GM23338 (cell line): ENCODE results near the gene FHIT. TPM values are rescaled to one million over a fixed set of nuclear protein-coding genes. Genes with fewer than 3 reads are reported as not detected.

Experiments
- ATAC-seq: fragments of 200-7000 bp; cut with Tn5 transposase; 3 replicates; pipeline ENCODE4 v1.9.1; 2020
- DNase-seq: peaks from one replicate; pipeline ENCODE4 v3.0.0-alpha.2; 2015; ENCODE audit warnings: low spot score
- H2AFZ ChIP-seq: fragments of 200-600 bp; sonication (generic); 2 replicates; pipeline ENCODE4 v1.8.0; 2016; ENCODE audit warnings: antibody characterized with exemption, mild to moderate bottlenecking, moderate library complexity
- H3F3A ChIP-seq: fragments of 200-600 bp; sonication (generic); replicated peaks from 2 replicates; pipeline ENCODE4 v1.8.0; 2017; ENCODE audit warnings: antibody characterized with exemption, mixed run types, low read depth
- H3K27ac ChIP-seq: fragments of 200-600 bp; sonication (generic); 2 replicates; pipeline ENCODE4 v1.6.1; 2016; ENCODE audit warnings: low read depth
- H3K27me3 ChIP-seq: fragments of 200-600 bp; sonication (generic); 2 replicates; pipeline ENCODE4 v1.8.0; 2016; ENCODE audit warnings: mild to moderate bottlenecking, mixed run types, moderate library complexity; ENCODE audit not compliant: insufficient read depth
- H3K36me3 ChIP-seq: fragments of 200-600 bp; sonication (generic); 2 replicates; pipeline ENCODE4 v1.8.0; 2016; ENCODE audit warnings: mild to moderate bottlenecking; ENCODE audit not compliant: insufficient read depth
- H3K4me1 ChIP-seq: fragments of 200-600 bp; sonication (generic); 2 replicates; pipeline ENCODE4 v1.8.0; 2016; ENCODE audit warnings: mild to moderate bottlenecking, moderate library complexity; ENCODE audit not compliant: insufficient read depth
- H3K4me2 ChIP-seq: fragments of 200-600 bp; sonication (generic); 2 replicates; pipeline ENCODE4 v1.7.1; 2017; ENCODE audit warnings: mixed run types
- H3K4me3 ChIP-seq: fragments of 200-600 bp; sonication (generic); 2 replicates; pipeline ENCODE4 v1.6.1; 2016; ENCODE audit warnings: mixed run types
- H3K79me2 ChIP-seq: fragments of 200-600 bp; sonication (generic); replicated peaks from 2 replicates; pipeline ENCODE4 v1.8.0; 2017; ENCODE audit warnings: mild to moderate bottlenecking; ENCODE audit not compliant: insufficient read depth
- H3K9me2 ChIP-seq: fragments of 200-600 bp; sonication (generic); 2 replicates; pipeline ENCODE4 v1.8.0; 2017; ENCODE audit not compliant: insufficient read depth
- H4K20me1 ChIP-seq: fragments of 200-600 bp; sonication (generic); replicated peaks from 2 replicates; pipeline ENCODE4 v1.8.0; 2017; ENCODE audit warnings: mild to moderate bottlenecking; ENCODE audit not compliant: insufficient read depth
- H3K27ac Mint-ChIP-seq: 2 replicates; pipeline ENCODE4 v1.8.0; 2020; ENCODE audit warnings: inconsistent platforms, mild to moderate bottlenecking, moderate library complexity, mixed read lengths
- H3K27me3 Mint-ChIP-seq: 3 replicates; pipeline ENCODE4 v1.8.0; 2022; ENCODE audit warnings: low read depth, mild to moderate bottlenecking, moderate library complexity, mixed read lengths, inconsistent platforms; ENCODE audit not compliant: insufficient read depth, poor library complexity
- H3K36me3 Mint-ChIP-seq: 3 replicates; pipeline ENCODE4 v1.8.0; 2021; ENCODE audit warnings: low read depth, mild to moderate bottlenecking, inconsistent platforms, moderate library complexity, mixed read lengths
- H3K4me1 Mint-ChIP-seq: 3 replicates; pipeline ENCODE4 v1.8.0; 2020; ENCODE audit warnings: mild to moderate bottlenecking, inconsistent platforms, mixed read lengths
- H3K4me3 Mint-ChIP-seq: 3 replicates; pipeline ENCODE4 v1.8.0; 2021; ENCODE audit warnings: moderate library complexity, mild to moderate bottlenecking, inconsistent platforms, mixed read lengths
- H3K9me3 Mint-ChIP-seq: 3 replicates; pipeline ENCODE4 v1.8.0; 2020; ENCODE audit warnings: moderate library complexity, mild to moderate bottlenecking, inconsistent platforms, mixed read lengths
- EZH2phosphoT487 ChIP-seq: fragments of 200-600 bp; sonication (generic); IDR thresholded peaks from one replicate; pipeline ENCODE4 v1.8.1; 2018; ENCODE audit warnings: antibody characterized with exemption; ENCODE audit not compliant: unreplicated experiment
- JUNB ChIP-seq: IDR thresholded peaks from one replicate; pipeline ENCODE4 v1.6.1; 2016; ENCODE audit warnings: antibody characterized with exemption; ENCODE audit not compliant: unreplicated experiment
- NANOG ChIP-seq: IDR thresholded peaks from 2 replicates; pipeline ENCODE4 v1.6.1; 2016; ENCODE audit warnings: antibody characterized with exemption, borderline replicate concordance
- STAT1 ChIP-seq: IDR thresholded peaks from one replicate; pipeline ENCODE4 v1.6.1; 2016; ENCODE audit warnings: antibody characterized with exemption; ENCODE audit not compliant: unreplicated experiment
- ZNF114 ChIP-seq: fragments of 250-450 bp; sonication (Bioruptor Pico); IDR thresholded peaks from 2 replicates; pipeline ENCODE4 v1.5.0; 2020; ENCODE audit warnings: mild to moderate bottlenecking, moderate library complexity
- ZNF331 ChIP-seq: fragments of 250-450 bp; sonication (Bioruptor Pico); IDR thresholded peaks from 2 replicates; pipeline ENCODE4 v1.5.0; 2020; ENCODE audit warnings: low read depth, mild to moderate bottlenecking, moderate library complexity
- polyA plus RNA-seq: library from polyadenylated mRNA; unstranded; fragments of >200 nt; fragmentation: Nextera tagmentation; extraction: Ambion mirVana; gene quantifications from 2 replicates; pipeline ENCODE4 v1.2.1, GENCODE V29; 2016
- total RNA-seq: library from RNA; depleted of rRNA; stranded (reverse); fragments of >200 nt; shearing (Covaris generic); gene quantifications from 2 replicates; pipeline ENCODE4 v1.2.3, GENCODE V29; 2014
- TF ChIP-seq, protein P1 (sequence below), 2 experiments: fragments of 200-600 bp in 1 of 2; sonication (generic) in 1 of 2; conservative IDR thresholded peaks; 2 replicates each; pipeline versions ENCODE4 v1.5.1 to v1.6.1; 2016 to 2017; ENCODE audit warnings: antibody characterized with exemption in 2 of 2, low read depth in 2 of 2, mild to moderate bottlenecking in 2 of 2, moderate library complexity in 1 of 2
- TF ChIP-seq, protein P2 (sequence below): IDR thresholded peaks from one replicate; pipeline ENCODE4 v1.6.1; 2018; ENCODE audit warnings: antibody characterized with exemption; ENCODE audit not compliant: unreplicated experiment

The FHIT gene
- total and polyA plus RNA-seq, 2 experiments from 2014 or later: 3.0 to 8.3 TPM

DNA sequence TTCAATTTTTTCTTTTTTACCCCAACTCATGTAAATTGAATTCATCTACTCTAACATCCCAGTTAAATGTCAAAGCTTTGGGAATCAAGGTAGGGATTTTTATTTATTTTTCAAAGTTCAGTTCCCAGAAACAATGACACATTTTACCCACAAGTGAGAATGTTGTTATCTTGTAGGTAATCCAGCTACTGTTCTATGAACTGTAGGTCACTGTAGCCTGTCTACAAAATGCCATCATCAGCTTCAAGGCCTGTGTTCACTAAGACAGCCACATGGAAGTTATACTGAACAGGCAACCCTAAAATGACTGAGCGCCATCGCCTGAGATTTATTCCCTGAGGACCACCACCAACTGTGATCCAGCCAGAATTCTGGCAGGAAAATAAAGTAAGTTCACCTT is 219.7 kb downstream of the FHIT start:
- Mint-ChIP-seq H3K27ac (no peak overlapping the region), H3K4me1 (no peaks in the 10 kb centered on the region), H3K36me3 (peaks cover 8% of the 10 kb centered on the region; the same call in 2 of the 3 replicates), H3K27me3 (peaks cover 3% of the 10 kb centered on the region), H3K9me3 (peaks cover 11% of the 10 kb centered on the region; the same call in 1 of the 3 replicates), H3K4me3 (no peak overlapping the region)
- Histone ChIP-seq H3F3A (no peaks in the 10 kb centered on the region), H3K36me3 (peaks cover 8% of the 10 kb centered on the region), H2AFZ (no peak overlapping the region), H3K4me3 (no peak overlapping the region), H3K27me3 (no peaks in the 10 kb centered on the region), H3K4me2 (no peak overlapping the region), H3K27ac (no peak overlapping the region), H3K79me2 (no peaks in the 10 kb centered on the region), H4K20me1 (no peaks in the 10 kb centered on the region), H3K9me2 (peaks cover 11% of the 10 kb centered on the region; the same call in 1 of the 2 replicates), H3K4me1 (no peaks in the 10 kb centered on the region)
- DNase-seq (no peak), ATAC-seq (no peak)
- TF ChIP-seq ZNF331 (CRISPR knock-in tag): no peak
- no peak for TF ChIP-seq NANOG
- TF ChIP-seq, protein P1, sequence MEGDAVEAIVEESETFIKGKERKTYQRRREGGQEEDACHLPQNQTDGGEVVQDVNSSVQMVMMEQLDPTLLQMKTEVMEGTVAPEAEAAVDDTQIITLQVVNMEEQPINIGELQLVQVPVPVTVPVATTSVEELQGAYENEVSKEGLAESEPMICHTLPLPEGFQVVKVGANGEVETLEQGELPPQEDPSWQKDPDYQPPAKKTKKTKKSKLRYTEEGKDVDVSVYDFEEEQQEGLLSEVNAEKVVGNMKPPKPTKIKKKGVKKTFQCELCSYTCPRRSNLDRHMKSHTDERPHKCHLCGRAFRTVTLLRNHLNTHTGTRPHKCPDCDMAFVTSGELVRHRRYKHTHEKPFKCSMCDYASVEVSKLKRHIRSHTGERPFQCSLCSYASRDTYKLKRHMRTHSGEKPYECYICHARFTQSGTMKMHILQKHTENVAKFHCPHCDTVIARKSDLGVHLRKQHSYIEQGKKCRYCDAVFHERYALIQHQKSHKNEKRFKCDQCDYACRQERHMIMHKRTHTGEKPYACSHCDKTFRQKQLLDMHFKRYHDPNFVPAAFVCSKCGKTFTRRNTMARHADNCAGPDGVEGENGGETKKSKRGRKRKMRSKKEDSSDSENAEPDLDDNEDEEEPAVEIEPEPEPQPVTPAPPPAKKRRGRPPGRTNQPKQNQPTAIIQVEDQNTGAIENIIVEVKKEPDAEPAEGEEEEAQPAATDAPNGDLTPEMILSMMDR (conservative IDR thresholded peaks at IDR 0.05; ENCODE audit: low read depth in 2 of 2): no peak
- no peak for TF ChIP-seq ZNF114
- TF ChIP-seq STAT1: no peak
- TF ChIP-seq, protein P2, sequence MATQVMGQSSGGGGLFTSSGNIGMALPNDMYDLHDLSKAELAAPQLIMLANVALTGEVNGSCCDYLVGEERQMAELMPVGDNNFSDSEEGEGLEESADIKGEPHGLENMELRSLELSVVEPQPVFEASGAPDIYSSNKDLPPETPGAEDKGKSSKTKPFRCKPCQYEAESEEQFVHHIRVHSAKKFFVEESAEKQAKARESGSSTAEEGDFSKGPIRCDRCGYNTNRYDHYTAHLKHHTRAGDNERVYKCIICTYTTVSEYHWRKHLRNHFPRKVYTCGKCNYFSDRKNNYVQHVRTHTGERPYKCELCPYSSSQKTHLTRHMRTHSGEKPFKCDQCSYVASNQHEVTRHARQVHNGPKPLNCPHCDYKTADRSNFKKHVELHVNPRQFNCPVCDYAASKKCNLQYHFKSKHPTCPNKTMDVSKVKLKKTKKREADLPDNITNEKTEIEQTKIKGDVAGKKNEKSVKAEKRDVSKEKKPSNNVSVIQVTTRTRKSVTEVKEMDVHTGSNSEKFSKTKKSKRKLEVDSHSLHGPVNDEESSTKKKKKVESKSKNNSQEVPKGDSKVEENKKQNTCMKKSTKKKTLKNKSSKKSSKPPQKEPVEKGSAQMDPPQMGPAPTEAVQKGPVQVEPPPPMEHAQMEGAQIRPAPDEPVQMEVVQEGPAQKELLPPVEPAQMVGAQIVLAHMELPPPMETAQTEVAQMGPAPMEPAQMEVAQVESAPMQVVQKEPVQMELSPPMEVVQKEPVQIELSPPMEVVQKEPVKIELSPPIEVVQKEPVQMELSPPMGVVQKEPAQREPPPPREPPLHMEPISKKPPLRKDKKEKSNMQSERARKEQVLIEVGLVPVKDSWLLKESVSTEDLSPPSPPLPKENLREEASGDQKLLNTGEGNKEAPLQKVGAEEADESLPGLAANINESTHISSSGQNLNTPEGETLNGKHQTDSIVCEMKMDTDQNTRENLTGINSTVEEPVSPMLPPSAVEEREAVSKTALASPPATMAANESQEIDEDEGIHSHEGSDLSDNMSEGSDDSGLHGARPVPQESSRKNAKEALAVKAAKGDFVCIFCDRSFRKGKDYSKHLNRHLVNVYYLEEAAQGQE: no peak
- no peak for TF ChIP-seq JUNB

DNA sequence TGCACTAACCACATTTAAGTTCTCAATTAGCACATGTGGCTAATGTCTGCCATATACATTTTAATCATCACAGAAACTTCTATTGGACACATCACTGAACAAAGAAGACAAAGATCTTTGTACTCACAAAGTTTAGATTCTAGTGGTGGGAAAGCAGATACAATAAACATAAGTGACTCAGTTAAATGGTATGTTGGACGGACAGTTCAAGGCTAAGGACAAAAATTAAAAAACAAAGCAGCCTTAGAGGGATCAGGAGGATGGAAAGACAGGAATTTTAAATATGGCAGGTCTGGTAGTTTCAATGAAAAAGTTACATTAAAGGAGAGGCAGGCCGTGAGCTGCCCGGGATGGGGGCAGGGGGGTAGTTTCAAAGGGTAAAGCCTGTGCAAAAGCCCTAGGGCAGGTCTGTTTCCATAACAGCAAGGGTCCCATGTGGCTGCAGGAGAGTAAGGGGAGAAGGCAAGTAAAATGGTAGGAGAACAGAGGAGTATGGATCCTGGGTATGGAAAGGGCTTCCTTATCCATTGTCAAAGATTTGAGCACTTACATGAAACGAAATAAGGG is 220.7 kb downstream of the FHIT start:
- Histone ChIP-seq H3K4me2 (no peak overlapping the region), H3K4me3 (no peak overlapping the region), H4K20me1 (no peaks in the 10 kb centered on the region), H3K4me1 (no peaks in the 10 kb centered on the region), H2AFZ (no peak overlapping the region), H3K36me3 (peaks cover 8% of the 10 kb centered on the region), H3K9me2 (peaks cover 11% of the 10 kb centered on the region; the same call in 1 of the 2 replicates), H3F3A (no peaks in the 10 kb centered on the region), H3K27ac (no peak overlapping the region), H3K27me3 (no peaks in the 10 kb centered on the region), H3K79me2 (no peaks in the 10 kb centered on the region)
- no peak for DNase-seq
- Mint-ChIP-seq H3K36me3 (peaks cover 8% of the 10 kb centered on the region; the same call in 2 of the 3 replicates), H3K27me3 (no peaks in the 10 kb centered on the region), H3K4me1 (no peaks in the 10 kb centered on the region), H3K4me3 (no peak overlapping the region), H3K27ac (no peak overlapping the region), H3K9me3 (peaks cover 11% of the 10 kb centered on the region; the same call in 1 of the 3 replicates)
- TF ChIP-seq, protein P1 (conservative IDR thresholded peaks at IDR 0.05; ENCODE audit: low read depth in 2 of 2): no peak
- TF ChIP-seq EZH2phosphoT487: no peak
- no peak for ATAC-seq
